K562 (cell line): ENCODE measurements around the gene NOTCH1. TPM values are rescaled to one million over a fixed set of nuclear protein-coding genes. Genes with fewer than 3 reads are reported as not detected.
A peak's percentile ranks its signal among the peaks of the same experiment; 100 is the strongest.

Source experiments
- ATAC-seq: fragments of 200-7000 bp; cut with Tn5 transposase; 3 replicates; pipeline ENCODE4 v1.9.1; 2020; ENCODE audit warnings: moderate library complexity
- BruUV-seq: library from RNA; stranded (reverse); fragments of 400-500 nt; replicated peaks from 2 replicates; lab custom pipeline; 2021; lab: Mats Ljungman, UMichigan
- CTCF ChIA-PET: fragments of 300-600 bp; formaldehyde crosslinking; extraction: SDS; loops from one replicate; lab custom pipeline; 2021; ENCODE audit warnings: low intra/inter-chr PET ratio; lab: Yijun Ruan, JAX
- POLR2A ChIA-PET: fragments of 300-600, 350-650 bp; sonication (Branson Sonifier 250); formaldehyde crosslinking; extraction: SDS; loops from one replicate; lab custom pipeline; 2021; ENCODE audit warnings: antibody characterized with exemption, inconsistent platforms; lab: Yijun Ruan, JAX
- DNase-seq, 4 experiments: peaks; one replicate each; pipeline versions ENCODE4 v3.0.0 to v3.0.0-alpha.2; 2011 to 2018; ENCODE audit warnings: low spot score in 3 of 4, mixed read lengths in 3 of 4; ENCODE audit errors: extremely low read depth in 1 of 4
- FAIRE-seq: peaks from 2 replicates; lab custom pipeline; 2011; peaks lifted over from hg19 to GRCh38; lab: Jason Lieb, UNC
- H2AFZ ChIP-seq: 2 replicates; pipeline ENCODE4 v1.6.0; 2011; ENCODE audit warnings: low read depth, low read length, control low read depth, inconsistent platforms
- H3K27ac ChIP-seq: fragments of 200-600 bp; 3 replicates; pipeline ENCODE4 v1.8.0; 2011; ENCODE audit warnings: low read depth, mild to moderate bottlenecking, control low read depth, inconsistent platforms, low read length, moderate library complexity, mixed read lengths; ENCODE audit errors: extremely low read depth
- H3K27me3 ChIP-seq, 2 experiments: fragments of 300-600 bp in 1 of 2; 2 replicates in 1 of 2; 3 replicates in 1 of 2; pipeline versions ENCODE4 v1.6.0 to v1.8.0; 2011; ENCODE audit warnings: inconsistent platforms in 2 of 2, low read length in 2 of 2, mild to moderate bottlenecking in 1 of 2, mixed read lengths in 1 of 2, moderate library complexity in 1 of 2; ENCODE audit not compliant: control insufficient read depth in 2 of 2, insufficient read depth in 2 of 2
- H3K36me3 ChIP-seq: fragments of 300-600 bp; 3 replicates; pipeline ENCODE4 v1.8.0; 2011; ENCODE audit warnings: mild to moderate bottlenecking, low read length, inconsistent platforms; ENCODE audit not compliant: control insufficient read depth, insufficient read depth
- H3K4me1 ChIP-seq, 2 experiments: fragments of 200-600 bp in 1 of 2; replicated peaks in 1 of 2; 2 replicates in 1 of 2; 3 replicates in 1 of 2; pipeline versions ENCODE4 v1.5.1 to v1.8.0; 2011; ENCODE audit warnings: inconsistent platforms in 2 of 2, low read length in 2 of 2, mild to moderate bottlenecking in 1 of 2, mixed read lengths in 1 of 2, moderate library complexity in 1 of 2; ENCODE audit not compliant: control insufficient read depth in 2 of 2, insufficient read depth in 2 of 2
- H3K4me2 ChIP-seq: 2 replicates; pipeline ENCODE4 v1.6.1; 2011; ENCODE audit warnings: low read length, control low read depth, inconsistent platforms, mixed read lengths; ENCODE audit not compliant: insufficient read depth
- H3K4me3 ChIP-seq: fragments of 200-600 bp; sonication (generic), shearing (Covaris generic); 2 replicates; pipeline ENCODE4 v1.5.1; 2016; ENCODE audit warnings: control low read depth, inconsistent platforms
- H3K79me2 ChIP-seq: fragments of 200-600 bp; 3 replicates; pipeline ENCODE4 v1.8.0; 2011; ENCODE audit warnings: low read length, inconsistent platforms; ENCODE audit not compliant: control insufficient read depth, insufficient read depth
- H3K9ac ChIP-seq, 2 experiments: 2 replicates each; pipeline versions ENCODE4 v1.6.0 to v1.6.1; 2011; ENCODE audit warnings: low read depth in 2 of 2, low read length in 2 of 2, control low read depth in 1 of 2, inconsistent platforms in 1 of 2, mild to moderate bottlenecking in 1 of 2, mixed read lengths in 1 of 2; ENCODE audit not compliant: insufficient read depth in 1 of 2
- H3K9me1 ChIP-seq: one replicate; pipeline ENCODE4 v1.6.0; 2011; ENCODE audit warnings: inconsistent platforms, mild to moderate bottlenecking, low read length, moderate library complexity; ENCODE audit not compliant: control insufficient read depth, insufficient read depth
- H3K9me3 ChIP-seq: replicated peaks from 2 replicates; pipeline ENCODE4 v1.5.1; 2011; ENCODE audit warnings: low read depth, low read length, inconsistent platforms; ENCODE audit not compliant: control insufficient read depth, insufficient read depth
- H4K20me1 ChIP-seq: replicated peaks from 2 replicates; pipeline ENCODE4 v1.6.1; 2011; ENCODE audit warnings: low read length, inconsistent platforms, mixed read lengths; ENCODE audit not compliant: control insufficient read depth, insufficient read depth
- CHD4 ChIP-seq: fragments of 200-600 bp; sonication (generic); IDR thresholded peaks from 3 replicates; pipeline ENCODE4 v1.6.1; 2012; ENCODE audit warnings: low read depth, mild to moderate bottlenecking, mixed read lengths, low read length, inconsistent platforms; ENCODE audit not compliant: insufficient read depth, insufficient replicate concordance, poor library complexity, severe bottlenecking
- FOXJ2 ChIP-seq: fragments of 200-800 bp; sonication (Bioruptor generic); IDR thresholded peaks from 2 replicates; pipeline ENCODE4 v1.6.1; 2016; ENCODE audit warnings: missing genetic modification characterization, missing compliant biosample characterization
- HDAC6 ChIP-seq: IDR thresholded peaks from 2 replicates; pipeline ENCODE4 v1.6.1; 2012; ENCODE audit warnings: low read depth, mild to moderate bottlenecking, control low read depth, inconsistent platforms, low read length, moderate library complexity
- RAD51 ChIP-seq: fragments of 450-650 bp; IDR thresholded peaks from 2 replicates; pipeline ENCODE4 v1.7.1; 2016; ENCODE audit warnings: low read depth, mild to moderate bottlenecking, borderline replicate concordance
- SPI1 ChIP-seq: IDR thresholded peaks from 2 replicates; pipeline ENCODE4 v1.6.1; 2011; ENCODE audit warnings: low read depth, low read length, control low read depth, borderline replicate concordance
- ZBTB7A ChIP-seq: IDR thresholded peaks from 2 replicates; pipeline ENCODE4 v1.6.1; 2011; ENCODE audit warnings: low read depth, mild to moderate bottlenecking, low read length, moderate library complexity, borderline replicate concordance; ENCODE audit not compliant: control insufficient read depth
- WGBS: fragments of 100-300 bp; shearing (Covaris generic); methylation state at CpG from one replicate; pipeline ENCODE4 v1.1.6; 2016; ENCODE audit warnings: low coverage, mixed read lengths; ENCODE audit not compliant: insufficient coverage; ENCODE audit errors: missing lambda C conversion rate; 5-methylcytosine and 5-hydroxymethylcytosine counted together
- in situ Hi-C: fragments of 300-500 bp; cut with MboI; formaldehyde crosslinking; loops from 4 replicates; pipeline ENCODE4 v1.15.0; 2018; ENCODE audit warnings: inconsistent platforms, mixed read lengths
- intact Hi-C: fragments of 100-400 bp; cut with micrococcal nuclease; formaldehyde crosslinking; loops from 2 replicates; pipeline ENCODE4 v1.14.2; 2022
- polyA plus RNA-seq, 8 experiments: library from polyadenylated mRNA; depleted of rRNA in 4 of 8; stranded (reverse) in 5 of 8; unstranded in 3 of 8; fragments of >200 nt; fragmentation: Nextera tagmentation in 2 of 8; fragmentation: Illumina TruSeq in 1 of 8; extraction: Ambion mirVana in 2 of 8; extraction: Trizol in 1 of 8; gene quantifications; 2 replicates each; pipeline versions ENCODE4 v1.2.1 to v1.2.3, GENCODE V29; 2011 to 2014; ENCODE audit warnings: inconsistent platforms in 1 of 8, missing spikeins in 1 of 8
- total RNA-seq, 7 experiments: library from RNA; depleted of rRNA in 6 of 7; stranded (reverse); fragments of >200 nt in 6 of 7; fragmentation: Illumina TruSeq in 2 of 7; extraction: Trizol in 2 of 7; gene quantifications; 2 replicates each; pipeline versions ENCODE4 v1.2.1 to v1.2.3, GENCODE V29; 2011 to 2021; ENCODE audit warnings: low replicate concordance in 1 of 7
- TF ChIP-seq, protein P1 (sequence below), 3 experiments: fragments of 200-800 bp in 1 of 3; sonication (Bioruptor generic) in 1 of 3; sonication (generic) in 1 of 3; formaldehyde crosslinking in 1 of 3; IDR thresholded peaks; 2 replicates each; pipeline versions ENCODE4 v1.6.1 to v1.8.0; 2016 to 2022; ENCODE audit warnings: mild to moderate bottlenecking in 2 of 3, missing compliant biosample characterization in 2 of 3, missing genetic modification characterization in 2 of 3, missing genetic modification reagents in 1 of 3

NOTCH1 gene
- total and polyA plus RNA-seq, 9 of the 15 experiments (the other 6 are each of a cell fraction or from before 2014, with no cell fraction given), result 0.03 to 31.4 (median 2.3) TPM

GRCh38 chr9:136529516-136530460 lies 16.1 kb downstream of the NOTCH1 start:
- Histone ChIP-seq H3K4me2 (no peak overlapping the region), H3K9ac (peak overlapping the region in 1 of 2 experiments; percentile 26; a peak in 1 of 4 replicates), H2AFZ (no peak overlapping the region), H3K9me3 (no peaks in the 10 kb centered on the region), H3K79me2 (peaks cover 6% of the 10 kb centered on the region; the same call in 1 of the 3 replicates), H3K4me3 (no peak overlapping the region), H3K27me3 (no peaks in the 10 kb centered on the region), H3K9me1 (peaks cover 2% of the 10 kb centered on the region), H4K20me1 (0 out of 2 replicates have a peak, but pooled peaks cover 9% of the 10 kb centered on the region), H3K36me3 (0 out of 3 replicates have a peak, but pooled peaks cover 3% of the 10 kb centered on the region), H3K4me1 (peaks cover 0 to 92% of the 10 kb centered on the region in 2 experiments; a peak in 3 of 5 replicates), H3K27ac (no peak overlapping the region)
- ATAC-seq (no peak), FAIRE-seq (no peak), DNase-seq (no peak)
- no TSS peak for BruUV-seq
- ChIA-PET CTCF (no interaction called here), POLR2A (interaction anchor here (0.8 to 1.2 kb wide), 2 partner anchors 9 to 10 kb away, joined by 3 read pairs; no protein-coding TSS in a partner anchor)
- in situ Hi-C loops, result no loop called here
- WGBS, result 66% methylated on average over 16 of the region's 40 CpGs
- TF ChIP-seq SPI1, result 0 out of 2 replicates have a peak, but pooled peaks have one; percentile 22
- TF ChIP-seq ZBTB7A, result peak; percentile 61; the same call in 1 of the 2 replicates
- TF ChIP-seq, protein P1, sequence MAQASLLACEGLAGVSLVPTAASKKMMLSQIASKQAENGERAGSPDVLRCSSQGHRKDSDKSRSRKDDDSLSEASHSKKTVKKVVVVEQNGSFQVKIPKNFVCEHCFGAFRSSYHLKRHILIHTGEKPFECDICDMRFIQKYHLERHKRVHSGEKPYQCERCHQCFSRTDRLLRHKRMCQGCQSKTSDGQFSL (CRISPR knock-in tag; IDR thresholded peaks at IDR 0.05), result 0 out of 2 replicates have a peak, but pooled peaks have one; percentile 6
- TF ChIP-seq, protein P1 (tag; IDR thresholded peaks at IDR 0.05), result no peak
- TF ChIP-seq FOXJ2 (tag), result no peak
- TF ChIP-seq HDAC6, result no peak
- TF ChIP-seq CHD4, result no peak
- TF ChIP-seq RAD51, result no peak
- intact Hi-C loops, result no loop called here
